Activated CD4-positive, alpha-beta T cell treated with anti-CD3 and anti-CD28 coated beads for 24 hours (primary cell): ENCODE data around the gene UBA3.

ENCODE experiments used
- DNase-seq, 2 donors: peaks; one replicate each; pipeline ENCODE4 v3.0.0-alpha.2; 2020; ENCODE audit warnings: low read depth in 2 of 2

The UBA3 gene

DNA sequence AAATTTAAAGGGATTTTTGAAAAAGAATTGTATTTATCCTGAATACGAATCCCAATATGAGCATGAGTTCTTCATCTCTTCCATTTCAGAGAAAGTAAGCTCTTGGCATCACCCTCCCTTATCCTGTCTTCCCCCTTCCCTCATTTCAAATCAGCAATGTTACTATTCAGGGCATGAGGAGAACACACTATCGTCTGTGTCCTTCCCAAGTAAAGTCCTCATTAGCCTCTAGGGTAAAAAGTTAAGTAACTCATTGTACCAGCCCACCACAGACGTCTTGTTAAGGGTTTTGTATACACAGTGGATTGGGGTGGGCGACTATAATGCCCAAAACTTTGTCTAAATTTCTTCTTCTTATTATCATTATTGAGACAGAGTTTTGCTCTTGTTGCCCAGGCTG is 19.4 kb upstream of the UBA3 start:
- DNase-seq, result no peak

DNA sequence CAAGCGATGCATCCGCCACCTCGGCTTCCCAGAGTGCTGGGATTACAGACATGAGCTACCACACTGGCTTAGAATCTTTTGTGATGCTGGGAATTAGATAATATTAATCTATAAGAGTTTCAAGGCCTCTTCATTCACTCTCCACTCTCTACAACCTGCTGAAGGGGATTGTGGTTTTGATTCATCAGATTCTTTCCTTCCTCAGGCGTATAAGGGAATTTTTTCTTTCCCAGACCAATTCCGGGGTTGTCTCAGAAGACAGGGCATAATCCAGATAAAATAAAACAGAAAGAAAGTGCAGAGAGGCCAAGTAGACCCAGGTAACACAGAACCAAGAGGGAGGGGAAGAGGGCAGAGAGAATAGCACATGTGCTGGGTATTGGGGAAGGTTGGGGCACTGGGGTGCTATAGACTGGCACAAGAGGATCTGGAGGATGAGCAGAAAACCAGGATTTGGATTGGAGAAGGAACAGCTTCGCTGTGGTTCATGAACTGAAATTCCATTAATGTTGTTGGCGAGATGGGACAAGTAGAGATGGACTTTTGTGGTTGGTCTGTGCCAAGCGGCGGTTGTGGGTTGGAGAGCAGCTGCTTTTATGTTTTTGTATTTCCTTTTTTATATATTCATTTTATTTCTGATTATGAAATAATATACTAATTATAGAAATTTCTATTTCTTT is 17.4 kb upstream of the UBA3 start:
- no peak for DNase-seq

DNA sequence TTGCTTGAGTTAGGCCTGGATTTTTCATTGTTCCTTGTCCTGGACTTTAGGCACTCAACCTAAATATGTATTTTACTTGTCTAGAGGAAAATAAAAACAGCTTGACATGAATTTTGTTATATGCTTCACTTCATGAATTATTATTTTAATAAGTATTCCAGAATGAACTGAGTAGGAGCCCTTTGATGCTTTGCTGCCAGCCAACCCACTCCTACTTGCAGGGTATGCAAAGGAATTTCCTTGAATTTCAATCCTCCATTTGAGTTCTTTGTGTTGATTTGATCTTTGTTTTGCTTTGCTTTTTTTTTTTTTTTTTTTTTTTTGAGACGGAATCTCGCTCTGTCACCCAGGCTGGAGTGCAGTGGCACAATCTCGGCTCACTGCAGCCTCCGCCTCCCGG is 16.1 kb upstream of the UBA3 start:
- DNase-seq, result no peak

DNA sequence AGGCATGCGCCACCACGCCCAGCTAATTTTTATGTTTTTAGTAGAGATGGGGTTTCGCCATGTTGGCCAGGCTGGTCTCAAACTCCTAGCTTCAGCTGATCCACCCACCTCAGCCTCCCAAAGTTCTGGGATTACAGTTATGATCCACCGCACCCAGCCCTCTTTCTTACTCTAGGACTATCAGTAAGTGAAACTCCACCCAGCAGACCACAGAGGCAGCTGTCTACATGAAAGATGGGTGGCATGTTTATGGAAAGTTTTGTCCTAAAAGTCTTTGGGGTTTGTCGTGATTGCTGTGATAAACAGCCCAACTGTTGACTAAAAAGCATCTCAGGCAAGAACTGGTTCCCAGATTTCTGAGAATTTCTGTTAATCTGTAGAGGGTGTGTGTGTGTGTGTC is 15.5 kb upstream of the UBA3 start:
- no peak for DNase-seq

DNA sequence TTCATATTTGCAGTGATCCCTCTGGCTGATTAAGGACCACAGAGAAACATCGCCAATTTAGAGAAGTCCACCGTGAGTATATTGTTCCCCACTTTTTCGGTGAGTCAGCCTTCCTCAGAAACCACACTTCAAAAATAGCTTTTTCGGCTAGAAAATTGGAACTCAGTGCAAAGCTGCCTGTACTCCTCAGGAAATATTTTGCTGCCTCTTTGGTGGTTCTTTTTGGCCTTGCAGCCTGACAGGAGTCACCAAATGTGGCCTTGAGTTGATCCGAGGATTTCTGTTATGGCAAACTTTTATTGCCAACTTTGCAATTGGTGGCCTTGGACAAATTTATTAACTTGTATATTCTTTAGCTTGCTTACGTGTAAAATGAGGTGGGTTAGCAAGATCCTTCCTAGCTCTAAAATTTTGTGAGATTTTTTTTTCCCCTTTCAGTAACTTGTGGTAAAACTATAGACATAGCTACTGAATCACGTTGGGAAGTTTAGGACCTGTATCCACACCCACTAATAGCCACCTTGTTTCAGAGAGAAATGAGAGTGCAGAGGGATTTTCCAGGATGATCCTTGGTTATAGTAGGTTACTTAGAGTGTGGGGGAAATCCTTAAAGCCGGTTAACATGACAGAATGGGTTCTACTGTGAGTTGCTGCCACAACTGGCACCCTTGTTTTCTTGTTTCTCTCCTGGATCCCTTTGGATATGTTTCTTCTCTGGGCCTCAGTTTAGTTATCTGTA is 14.5 kb upstream of the UBA3 start:
- no peak for DNase-seq

DNA sequence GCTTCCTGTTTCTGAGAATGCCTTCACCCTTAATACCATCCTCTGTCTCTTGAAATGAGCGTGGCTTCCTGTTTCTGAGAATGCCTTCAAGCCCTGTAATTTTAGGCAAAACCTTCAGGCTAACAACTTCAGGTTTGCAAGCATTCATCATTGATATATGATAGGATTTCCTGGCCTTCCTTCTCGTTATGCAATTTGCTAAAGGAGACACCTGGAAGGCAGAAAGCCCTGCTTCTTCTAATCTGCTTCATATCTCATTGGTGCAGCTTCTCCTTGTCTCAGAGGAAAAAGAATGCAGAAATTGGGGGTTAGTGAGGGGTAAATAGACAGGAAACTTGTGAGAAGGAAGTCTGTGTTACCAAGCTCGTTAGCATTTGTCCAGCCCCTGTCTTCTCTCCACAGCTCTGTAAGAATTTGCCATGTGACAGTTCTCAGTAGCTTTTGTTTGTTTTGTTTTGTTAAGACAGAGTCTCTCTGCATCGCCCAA is 11.9 kb upstream of the UBA3 start:
- DNase-seq, result no peak

DNA sequence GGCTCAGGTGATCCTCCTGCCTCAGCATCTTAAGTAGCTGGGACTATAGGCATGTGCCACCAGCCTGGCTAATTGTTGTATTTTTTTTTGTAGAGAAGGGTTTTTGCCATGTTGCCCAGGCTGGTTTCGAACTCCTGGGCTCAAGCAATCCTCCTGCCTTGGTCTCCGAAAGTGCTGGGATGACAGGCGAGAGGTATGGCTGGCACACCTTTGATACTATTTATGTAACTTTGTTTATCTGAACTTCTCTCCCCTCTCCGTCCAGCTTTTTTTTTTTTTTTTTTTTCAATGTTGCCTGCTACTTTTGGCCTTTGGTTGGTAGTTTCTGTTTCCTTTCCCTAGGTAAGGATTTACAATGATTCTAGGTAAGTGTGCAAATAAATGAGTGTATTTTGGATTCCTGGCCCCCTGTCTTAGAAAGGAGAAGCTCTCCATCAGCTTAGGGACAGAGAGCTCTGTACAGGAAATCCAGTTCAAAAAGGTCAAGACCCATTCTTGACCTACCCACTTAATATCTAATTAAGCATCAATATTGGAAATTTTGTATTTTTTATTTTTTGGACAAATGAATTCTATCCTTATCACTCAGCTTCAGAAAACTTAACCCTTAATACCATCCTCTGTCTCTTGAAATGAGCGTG is 11.3 kb upstream of the UBA3 start:
- DNase-seq, result no peak

DNA sequence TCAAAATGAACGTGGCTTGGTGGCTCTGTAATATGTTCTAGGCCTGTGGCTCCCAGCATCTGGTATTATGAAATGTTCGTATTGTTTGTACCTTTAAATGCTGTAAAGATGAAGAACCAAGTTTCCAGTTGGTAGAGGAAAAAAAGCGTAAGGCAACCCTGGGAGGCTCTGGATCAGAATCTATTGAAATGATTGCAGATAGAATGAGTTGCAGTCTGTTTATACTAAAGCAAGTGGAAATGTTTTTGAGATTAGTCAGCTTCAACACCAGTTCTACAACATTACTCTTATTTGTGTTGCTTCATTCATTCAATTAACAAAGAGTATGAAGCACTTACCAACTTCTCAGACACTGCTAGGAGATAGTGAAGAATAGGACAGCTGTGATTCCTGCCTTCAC is 9.9 kb upstream of the UBA3 start:
- DNase-seq, result no peak

DNA sequence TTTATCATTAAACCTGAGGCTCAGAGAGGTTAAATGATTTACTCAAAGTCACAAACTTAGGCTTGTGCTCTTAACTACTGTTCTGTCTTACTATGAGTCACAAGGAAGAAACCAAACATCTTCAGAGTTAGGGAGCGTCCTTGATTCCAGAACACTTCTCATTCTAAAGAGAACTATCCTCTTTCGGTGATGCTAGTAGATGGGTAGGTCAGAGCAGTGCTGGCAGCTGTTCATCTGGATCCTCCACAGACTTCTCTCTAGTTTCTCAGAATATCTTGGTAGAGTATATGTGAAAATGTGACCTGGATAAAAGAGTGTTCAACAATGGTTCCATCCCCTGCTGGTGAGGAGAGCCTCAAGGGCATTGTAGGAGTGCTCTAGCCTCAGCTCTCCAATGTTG is 7.9 kb upstream of the UBA3 start:
- DNase-seq, result no peak

DNA sequence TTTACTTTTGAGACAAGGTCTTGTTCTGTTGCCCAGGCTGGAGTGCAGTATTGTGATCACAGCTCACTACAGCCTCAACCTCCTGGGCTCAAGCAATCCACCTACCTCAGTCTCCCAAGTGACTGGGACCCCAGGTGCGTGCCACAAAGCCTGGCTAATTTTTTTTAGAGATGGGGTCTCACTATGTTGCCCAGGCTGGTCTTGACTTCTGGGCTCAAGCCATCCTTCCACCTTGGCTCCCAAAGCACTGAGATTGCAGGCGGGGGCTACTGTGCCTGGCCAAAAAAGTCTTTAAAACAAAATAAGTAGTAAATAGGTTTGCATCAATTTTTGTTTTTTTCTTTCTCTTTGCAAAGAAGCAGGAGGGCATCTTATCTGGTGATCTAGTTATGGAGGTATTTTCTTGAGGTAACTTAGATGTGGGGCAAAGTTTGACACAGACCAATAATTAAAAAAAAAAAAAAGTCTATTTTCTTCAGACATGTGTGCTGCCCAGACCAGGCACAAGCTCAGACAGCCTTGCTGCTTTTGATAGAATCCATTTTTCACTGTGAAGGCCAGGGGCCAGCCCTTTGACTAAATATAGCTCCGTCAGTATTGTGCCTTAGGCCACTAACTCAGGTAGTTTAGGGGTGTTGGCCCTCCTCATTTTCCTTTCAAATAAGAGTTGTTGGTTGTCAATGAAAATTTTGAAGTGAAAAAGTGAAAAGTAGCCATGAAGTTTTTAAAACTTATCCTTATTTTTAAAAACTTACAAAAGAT is 7.0 kb upstream of the UBA3 start:
- DNase-seq, result no peak

DNA sequence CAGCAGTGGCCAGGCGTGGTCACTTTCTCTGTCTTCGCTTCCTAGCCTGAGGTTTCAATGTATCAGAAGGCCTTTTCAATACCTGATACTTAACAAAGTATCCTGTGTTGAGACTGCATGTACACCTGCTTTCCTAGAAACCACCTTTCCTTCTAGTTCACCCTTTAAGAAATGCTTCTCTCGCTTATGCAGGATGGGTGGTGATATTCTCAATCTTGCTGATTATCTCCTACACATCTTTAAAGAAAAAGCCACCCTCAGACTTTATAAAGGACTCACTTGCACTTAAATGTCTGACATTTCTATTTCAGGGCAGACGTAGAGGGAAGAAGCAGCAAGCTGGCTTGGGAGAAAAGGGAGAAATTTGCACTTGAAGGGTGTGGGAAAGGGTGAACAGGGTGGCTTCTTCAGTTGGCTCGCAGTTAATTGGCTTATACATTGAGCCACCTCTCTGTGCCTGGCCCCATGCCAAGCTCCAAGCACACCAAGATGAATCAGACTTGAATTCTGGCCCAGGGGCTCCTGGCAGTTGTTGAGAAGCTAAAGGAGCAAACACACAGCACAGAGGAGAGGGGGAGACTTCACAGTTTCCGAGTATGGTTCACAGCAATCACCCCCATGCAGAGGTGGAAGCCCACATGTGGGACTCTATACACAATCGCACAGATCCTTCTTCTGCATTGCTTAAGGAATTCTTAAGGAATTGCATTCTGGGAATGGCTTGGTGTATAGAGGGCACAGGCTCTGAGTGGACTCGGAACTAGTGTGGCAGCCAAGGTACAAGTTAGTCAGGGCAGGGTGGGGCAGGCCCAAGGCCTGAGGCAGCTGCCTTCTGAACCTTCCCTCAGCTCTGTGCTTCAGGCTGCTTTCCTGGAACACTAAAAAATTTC is 5.9 kb upstream of the UBA3 start:
- DNase-seq, result peak; percentile 69 to 70

DNA sequence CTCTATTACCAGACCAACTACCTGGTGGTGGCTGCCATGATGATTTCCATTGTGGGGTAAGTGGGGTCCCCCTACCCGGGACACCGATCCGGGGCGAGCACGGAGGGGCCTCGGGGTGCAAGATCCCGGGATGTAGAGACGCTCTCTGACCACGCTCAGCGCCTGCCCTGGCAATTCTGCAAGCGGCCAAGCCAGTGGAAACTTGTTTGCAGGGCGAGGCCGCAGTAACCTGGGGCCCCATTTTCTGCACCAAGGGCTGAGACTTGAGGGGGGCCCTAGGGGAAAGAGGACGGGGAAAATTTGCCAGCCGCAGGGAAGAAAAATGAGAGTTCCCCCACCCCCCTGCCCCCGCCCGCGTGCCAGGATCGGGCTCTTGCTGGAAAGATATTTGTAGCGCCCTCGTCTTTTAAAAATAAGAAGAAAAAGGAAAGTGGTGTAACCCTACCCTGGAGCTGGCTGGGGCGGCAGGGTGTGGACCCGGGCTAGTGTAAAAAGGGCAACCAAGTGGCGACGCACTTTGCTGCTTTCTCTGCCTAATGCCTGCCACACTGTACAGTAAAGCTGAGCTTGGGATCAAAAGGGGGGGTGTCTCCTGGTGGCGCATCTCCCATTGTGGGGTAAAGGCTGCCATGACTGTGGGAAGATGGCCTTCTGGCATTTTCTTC is 5.1 kb upstream of the UBA3 start:
- DNase-seq, result no peak

DNA sequence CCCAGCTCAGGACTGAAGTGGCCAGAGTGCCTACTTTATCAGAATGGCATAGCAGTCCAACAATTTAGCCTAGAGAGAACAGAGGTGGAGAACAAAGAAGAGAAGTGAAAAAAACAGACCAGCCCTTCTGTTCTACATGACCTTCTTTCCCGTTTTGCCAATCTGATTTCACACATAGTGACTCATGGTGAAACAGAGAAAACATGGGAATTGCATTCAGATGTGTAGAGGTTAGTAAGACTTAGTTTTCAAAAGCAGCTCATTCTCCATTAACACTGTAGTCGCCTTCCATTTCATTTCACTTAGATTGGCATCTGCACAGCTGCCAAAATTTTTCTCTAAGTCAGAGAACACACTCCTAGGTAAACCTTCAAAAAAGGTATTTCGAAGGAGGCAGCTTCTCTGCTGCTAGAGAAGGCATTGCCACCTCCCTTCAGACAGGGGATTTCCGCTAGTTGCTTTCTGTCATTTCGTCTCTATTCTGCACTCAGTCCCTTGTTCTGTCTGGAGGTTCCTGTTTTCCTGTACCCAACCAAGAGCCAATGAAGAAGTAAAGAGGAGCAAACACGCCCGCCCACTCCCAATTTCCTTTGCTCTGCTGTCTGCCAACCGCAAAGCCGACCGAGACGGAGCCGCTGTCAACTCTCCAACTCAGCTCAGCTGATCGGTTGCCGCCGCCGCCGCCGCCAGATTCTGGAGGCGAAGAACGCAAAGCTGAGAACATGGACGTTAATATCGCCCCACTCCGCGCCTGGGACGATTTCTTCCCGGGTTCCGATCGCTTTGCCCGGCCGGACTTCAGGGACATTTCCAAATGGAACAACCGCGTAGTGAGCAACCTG is 4.4 kb upstream of the UBA3 start, which contains the start of gene ARL6IP5:
ARL6IP5 (plus strand) TSS at position 612 of the 842 bp plus-strand sequence; CDS start at position 723, 111 bp downstream.
- DNase-seq, result peak; percentile 83 to 88

DNA sequence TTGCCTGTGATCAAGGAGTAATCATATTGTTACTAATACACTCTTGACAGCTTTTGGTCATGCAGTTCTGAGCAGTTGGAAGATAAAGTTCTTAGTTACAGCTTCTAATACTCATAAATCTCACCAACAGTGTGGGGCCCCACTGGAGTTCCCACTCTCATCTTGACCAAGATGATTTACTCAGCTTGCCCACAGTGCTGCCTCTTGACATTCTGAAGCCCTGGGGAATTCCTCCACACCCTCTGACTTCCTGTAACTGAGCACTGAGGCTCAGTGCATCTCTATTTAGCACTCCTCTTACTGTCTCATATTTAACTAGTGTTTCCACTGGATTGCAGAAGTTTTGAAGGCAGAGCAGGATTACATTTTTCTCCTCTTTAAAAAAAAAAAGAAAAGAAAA is 2.6 kb upstream of the UBA3 start:
- peak; percentile 56 to 66 for DNase-seq

DNA sequence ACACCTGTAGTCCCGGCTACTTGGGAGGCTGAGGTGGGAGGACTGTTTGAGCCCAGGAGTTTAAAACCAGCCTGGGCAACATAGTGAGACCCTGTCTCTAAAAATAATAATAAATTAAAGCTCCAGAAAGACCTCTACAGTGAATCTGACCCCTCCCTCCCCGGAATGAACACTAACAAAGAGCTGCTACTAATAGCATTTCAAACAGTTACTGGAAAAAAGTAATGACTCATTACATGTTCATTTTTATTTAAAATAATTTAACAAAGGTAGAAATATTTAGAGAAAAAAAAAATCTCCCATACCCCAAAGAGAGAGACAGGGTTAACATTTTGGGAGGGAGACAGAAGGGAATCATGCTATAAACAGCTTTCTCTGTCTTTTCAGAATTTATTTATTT is 2.2 kb upstream of the UBA3 start:
- no peak for DNase-seq

DNA sequence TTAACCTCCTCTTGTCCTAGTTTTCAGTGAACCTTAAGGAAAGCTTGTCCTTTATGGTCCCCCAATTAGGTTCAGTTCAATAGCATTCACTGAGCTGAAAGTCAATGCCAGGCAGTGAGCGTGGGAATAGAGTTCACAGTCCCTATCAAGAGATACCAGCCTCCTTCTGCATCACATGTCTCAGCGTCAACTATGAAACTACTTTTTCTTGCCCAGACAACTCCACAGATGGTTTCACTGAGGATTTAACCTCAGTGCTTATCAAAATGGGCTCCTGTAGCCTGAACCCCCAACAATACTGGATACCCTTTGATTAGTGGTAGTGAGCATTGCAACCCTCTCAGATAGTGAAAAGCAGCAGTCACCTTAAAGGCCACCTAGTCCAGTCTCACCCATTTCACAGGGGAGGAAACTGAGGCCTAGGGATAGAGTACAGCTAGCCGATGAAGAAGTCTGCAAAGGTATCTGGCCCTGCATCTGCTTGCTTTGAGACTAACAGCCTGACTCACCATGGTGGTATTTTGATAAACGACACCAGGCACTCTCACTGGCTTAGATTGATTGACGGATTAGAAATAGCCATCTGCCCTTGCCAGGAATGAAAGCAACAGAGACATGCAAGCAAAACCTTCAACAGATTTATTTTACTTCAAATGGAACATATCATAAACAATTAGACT is 1.6 kb upstream of the UBA3 start:
- DNase-seq, result no peak

DNA sequence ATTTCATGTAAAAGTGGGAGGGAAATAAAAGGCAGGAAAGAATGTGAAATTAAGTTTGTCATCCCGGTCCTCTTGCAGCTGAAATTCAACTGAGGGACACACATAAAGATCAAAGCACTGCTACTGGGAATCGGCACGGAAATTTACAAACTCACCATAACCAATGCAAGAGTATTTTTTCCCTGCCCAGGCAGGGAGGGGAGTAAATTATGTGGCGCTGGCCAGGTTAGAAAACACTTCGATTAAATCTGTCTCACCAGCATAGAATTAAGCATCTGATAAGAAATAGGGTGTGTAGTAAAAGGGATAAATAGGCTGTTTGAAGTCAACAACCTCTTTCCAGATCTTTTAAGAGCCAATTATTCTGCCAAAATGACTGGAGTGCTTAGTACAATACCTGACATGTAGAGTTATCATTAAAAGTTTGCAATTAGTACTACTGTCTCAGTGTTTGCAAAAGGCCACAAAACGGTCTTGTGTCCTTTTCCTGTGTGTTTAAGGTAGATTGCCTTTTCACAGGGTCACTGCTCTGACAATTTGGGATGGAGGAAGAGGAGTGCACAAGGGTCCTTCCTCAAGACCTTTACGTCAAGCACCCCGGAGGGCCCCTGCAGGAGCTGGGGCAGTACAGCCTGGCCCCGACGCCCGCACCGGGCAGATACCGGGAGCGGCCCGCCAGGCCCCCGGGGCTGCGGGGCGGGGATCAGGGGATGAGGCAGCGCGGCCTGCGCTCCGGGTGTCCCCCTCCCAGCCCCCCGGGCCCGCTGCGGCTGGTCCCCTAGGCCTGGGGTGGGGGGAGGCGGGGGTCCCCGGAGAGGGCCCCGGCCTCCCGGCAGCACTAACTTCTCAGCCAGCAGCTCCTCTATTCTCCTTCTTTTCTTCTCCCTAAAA is 651 bp downstream of the UBA3 start:
- DNase-seq, result no peak

DNA sequence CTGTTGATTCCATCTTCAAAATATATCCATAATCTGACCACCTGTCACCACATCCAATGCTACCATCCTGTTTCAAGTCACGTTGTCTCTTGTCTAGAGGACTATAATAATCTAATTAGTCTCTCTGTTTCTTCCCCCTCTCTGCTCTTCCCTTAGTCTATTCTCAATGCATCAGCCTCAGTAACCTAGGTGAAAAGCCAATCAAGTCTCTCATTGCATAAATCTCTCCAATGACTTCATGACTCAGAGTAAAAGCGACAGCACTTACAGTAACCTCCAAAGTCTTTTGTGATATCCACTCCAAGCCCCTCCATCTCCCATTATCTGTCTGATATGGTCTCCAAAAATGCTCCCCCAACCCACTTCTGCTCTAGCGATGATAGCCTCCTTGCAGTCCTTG is 7.2 kb downstream of the UBA3 start:
- DNase-seq, result no peak
